ENCODE results near the gene PCGF1.

DNA sequence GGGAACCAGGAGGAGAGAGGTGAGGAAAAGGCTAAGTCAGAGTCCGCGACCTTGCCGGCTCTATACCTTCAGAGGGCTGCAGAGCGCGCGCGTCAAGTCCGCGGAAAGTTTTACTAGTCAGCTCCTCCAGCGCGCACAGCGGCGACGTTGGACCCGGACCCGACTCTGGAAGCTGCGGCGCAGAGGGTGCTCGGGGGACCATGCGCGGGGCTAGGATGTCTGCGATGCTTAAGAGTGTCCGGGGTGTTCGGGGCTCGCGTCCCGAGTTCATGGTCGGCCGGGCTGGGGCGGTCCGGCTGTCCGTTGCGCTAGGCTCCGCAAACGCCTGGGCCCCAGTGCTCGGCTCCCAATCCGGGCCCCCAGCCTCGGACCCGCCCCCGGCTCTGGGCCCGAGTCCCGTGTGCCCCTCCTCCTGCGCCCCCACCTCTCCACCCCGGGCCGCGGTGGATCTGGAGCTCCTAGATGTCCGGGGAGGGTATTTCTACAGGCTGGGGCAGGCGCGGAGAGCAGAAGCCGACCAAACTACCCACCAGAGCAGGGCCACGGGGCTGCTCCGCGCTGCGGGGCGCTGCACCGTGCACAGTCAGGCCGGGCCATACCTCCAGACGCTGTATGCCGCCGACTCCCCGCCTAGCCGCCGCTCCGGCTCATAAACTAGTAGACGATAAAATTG is 8.1 kb downstream of the PCGF1 start, which contains the start of gene LBX2:
- TF ChIP-seq ARNTL (CRISPR knock-in tag; IDR thresholded peaks at IDR 0.05; ENCODE audit: borderline replicate concordance, low read depth) (no peak), ZFP3 (CRISPR knock-in tag; IDR thresholded peaks at IDR 0.05) (no peak), OSR1 (CRISPR knock-in tag; IDR thresholded peaks at IDR 0.05) (no peak), ZNF8 (CRISPR knock-in tag; IDR thresholded peaks at IDR 0.05) (no peak), TOX (CRISPR knock-in tag; IDR thresholded peaks at IDR 0.05; ENCODE audit: borderline replicate concordance) (no peak), ZC3H10 (CRISPR knock-in tag; IDR thresholded peaks at IDR 0.05) (no peak), RARB (CRISPR knock-in tag; IDR thresholded peaks at IDR 0.05) (no peak), SNAI2 (CRISPR knock-in tag; IDR thresholded peaks at IDR 0.05) (no peak), CREB5 (CRISPR knock-in tag; IDR thresholded peaks at IDR 0.05; ENCODE audit: low read depth) (no peak)
- TF ChIP-seq, protein P1, sequence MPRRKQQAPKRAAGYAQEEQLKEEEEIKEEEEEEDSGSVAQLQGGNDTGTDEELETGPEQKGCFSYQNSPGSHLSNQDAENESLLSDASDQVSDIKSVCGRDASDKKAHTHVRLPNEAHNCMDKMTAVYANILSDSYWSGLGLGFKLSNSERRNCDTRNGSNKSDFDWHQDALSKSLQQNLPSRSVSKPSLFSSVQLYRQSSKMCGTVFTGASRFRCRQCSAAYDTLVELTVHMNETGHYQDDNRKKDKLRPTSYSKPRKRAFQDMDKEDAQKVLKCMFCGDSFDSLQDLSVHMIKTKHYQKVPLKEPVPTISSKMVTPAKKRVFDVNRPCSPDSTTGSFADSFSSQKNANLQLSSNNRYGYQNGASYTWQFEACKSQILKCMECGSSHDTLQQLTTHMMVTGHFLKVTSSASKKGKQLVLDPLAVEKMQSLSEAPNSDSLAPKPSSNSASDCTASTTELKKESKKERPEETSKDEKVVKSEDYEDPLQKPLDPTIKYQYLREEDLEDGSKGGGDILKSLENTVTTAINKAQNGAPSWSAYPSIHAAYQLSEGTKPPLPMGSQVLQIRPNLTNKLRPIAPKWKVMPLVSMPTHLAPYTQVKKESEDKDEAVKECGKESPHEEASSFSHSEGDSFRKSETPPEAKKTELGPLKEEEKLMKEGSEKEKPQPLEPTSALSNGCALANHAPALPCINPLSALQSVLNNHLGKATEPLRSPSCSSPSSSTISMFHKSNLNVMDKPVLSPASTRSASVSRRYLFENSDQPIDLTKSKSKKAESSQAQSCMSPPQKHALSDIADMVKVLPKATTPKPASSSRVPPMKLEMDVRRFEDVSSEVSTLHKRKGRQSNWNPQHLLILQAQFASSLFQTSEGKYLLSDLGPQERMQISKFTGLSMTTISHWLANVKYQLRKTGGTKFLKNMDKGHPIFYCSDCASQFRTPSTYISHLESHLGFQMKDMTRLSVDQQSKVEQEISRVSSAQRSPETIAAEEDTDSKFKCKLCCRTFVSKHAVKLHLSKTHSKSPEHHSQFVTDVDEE (CRISPR knock-in tag; IDR thresholded peaks at IDR 0.05), result no peak
- TF ChIP-seq, protein P2, sequence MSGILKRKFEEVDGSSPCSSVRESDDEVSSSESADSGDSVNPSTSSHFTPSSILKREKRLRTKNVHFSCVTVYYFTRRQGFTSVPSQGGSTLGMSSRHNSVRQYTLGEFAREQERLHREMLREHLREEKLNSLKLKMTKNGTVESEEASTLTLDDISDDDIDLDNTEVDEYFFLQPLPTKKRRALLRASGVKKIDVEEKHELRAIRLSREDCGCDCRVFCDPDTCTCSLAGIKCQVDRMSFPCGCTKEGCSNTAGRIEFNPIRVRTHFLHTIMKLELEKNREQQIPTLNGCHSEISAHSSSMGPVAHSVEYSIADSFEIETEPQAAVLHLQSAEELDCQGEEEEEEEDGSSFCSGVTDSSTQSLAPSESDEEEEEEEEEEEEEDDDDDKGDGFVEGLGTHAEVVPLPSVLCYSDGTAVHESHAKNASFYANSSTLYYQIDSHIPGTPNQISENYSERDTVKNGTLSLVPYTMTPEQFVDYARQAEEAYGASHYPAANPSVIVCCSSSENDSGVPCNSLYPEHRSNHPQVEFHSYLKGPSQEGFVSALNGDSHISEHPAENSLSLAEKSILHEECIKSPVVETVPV (CRISPR knock-in tag; IDR thresholded peaks at IDR 0.05), result no peak
- TF ChIP-seq, protein P3, sequence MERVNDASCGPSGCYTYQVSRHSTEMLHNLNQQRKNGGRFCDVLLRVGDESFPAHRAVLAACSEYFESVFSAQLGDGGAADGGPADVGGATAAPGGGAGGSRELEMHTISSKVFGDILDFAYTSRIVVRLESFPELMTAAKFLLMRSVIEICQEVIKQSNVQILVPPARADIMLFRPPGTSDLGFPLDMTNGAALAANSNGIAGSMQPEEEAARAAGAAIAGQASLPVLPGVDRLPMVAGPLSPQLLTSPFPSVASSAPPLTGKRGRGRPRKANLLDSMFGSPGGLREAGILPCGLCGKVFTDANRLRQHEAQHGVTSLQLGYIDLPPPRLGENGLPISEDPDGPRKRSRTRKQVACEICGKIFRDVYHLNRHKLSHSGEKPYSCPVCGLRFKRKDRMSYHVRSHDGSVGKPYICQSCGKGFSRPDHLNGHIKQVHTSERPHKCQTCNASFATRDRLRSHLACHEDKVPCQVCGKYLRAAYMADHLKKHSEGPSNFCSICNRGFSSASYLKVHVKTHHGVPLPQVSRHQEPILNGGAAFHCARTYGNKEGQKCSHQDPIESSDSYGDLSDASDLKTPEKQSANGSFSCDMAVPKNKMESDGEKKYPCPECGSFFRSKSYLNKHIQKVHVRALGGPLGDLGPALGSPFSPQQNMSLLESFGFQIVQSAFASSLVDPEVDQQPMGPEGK (CRISPR knock-in tag; IDR thresholded peaks at IDR 0.05; ENCODE audit: borderline replicate concordance), result no peak
- TF ChIP-seq, protein P4, sequence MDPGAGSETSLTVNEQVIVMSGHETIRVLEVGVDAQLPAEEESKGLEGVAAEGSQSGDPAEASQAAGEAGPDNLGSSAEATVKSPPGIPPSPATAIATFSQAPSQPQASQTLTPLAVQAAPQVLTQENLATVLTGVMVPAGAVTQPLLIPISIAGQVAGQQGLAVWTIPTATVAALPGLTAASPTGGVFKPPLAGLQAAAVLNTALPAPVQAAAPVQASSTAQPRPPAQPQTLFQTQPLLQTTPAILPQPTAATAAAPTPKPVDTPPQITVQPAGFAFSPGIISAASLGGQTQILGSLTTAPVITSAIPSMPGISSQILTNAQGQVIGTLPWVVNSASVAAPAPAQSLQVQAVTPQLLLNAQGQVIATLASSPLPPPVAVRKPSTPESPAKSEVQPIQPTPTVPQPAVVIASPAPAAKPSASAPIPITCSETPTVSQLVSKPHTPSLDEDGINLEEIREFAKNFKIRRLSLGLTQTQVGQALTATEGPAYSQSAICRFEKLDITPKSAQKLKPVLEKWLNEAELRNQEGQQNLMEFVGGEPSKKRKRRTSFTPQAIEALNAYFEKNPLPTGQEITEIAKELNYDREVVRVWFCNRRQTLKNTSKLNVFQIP (CRISPR knock-in tag; IDR thresholded peaks at IDR 0.05; ENCODE audit: borderline replicate concordance, low read depth), result no peak

All from SK-N-SH treated with all-trans-retinoic acid at 6 μM for 48 hours (cell line).